Measurements from ENCODE around the gene LNX1.

LNX1 gene

DNA sequence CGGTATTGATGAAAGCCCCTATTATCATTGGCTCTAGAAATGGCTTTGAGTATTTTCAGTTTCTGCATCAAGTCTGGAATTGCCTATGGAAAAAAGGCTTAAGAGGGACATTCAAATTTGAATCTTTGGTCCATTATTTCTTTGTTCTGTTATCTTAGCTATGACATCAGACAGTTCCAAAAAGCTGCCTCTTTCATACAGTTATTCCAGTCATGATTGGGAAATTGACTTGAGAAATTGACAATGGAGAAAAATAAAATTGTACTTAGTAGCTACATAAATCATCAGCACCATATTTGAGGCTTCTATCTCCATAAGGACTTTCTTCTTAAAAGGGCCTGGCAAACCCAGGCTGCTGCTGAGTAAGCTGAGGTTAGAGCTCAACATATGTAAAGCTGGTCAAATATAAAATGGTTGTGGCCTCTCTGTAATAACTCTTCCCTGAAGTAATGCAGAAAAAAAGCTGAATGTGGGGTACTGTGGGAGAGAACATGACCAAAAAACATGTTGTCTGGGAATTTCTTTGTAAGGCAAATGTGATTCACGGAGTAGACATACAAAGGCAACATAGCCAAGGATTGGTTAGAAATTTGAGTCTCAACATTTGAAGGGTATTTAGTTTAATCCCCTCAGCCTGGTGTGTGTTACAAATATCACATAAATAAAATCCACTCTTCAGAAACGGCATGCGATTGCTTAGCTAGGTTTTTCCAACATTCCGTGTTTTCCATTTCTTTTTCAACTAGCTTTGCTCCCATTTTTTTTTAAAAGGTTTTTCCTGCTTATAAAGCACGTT, 100.9 kb downstream of the LNX1 start:
- H3K4me3 ChIP-seq (ENCODE audit: low read depth, low read length): no peak overlapping the region
- DNase-seq (ENCODE audit: low read depth): no peak
- TF ChIP-seq, protein P1, sequence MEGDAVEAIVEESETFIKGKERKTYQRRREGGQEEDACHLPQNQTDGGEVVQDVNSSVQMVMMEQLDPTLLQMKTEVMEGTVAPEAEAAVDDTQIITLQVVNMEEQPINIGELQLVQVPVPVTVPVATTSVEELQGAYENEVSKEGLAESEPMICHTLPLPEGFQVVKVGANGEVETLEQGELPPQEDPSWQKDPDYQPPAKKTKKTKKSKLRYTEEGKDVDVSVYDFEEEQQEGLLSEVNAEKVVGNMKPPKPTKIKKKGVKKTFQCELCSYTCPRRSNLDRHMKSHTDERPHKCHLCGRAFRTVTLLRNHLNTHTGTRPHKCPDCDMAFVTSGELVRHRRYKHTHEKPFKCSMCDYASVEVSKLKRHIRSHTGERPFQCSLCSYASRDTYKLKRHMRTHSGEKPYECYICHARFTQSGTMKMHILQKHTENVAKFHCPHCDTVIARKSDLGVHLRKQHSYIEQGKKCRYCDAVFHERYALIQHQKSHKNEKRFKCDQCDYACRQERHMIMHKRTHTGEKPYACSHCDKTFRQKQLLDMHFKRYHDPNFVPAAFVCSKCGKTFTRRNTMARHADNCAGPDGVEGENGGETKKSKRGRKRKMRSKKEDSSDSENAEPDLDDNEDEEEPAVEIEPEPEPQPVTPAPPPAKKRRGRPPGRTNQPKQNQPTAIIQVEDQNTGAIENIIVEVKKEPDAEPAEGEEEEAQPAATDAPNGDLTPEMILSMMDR (IDR thresholded peaks at IDR 0.05; ENCODE audit: low read depth, low read length, missing control alignments): no peak

DNA sequence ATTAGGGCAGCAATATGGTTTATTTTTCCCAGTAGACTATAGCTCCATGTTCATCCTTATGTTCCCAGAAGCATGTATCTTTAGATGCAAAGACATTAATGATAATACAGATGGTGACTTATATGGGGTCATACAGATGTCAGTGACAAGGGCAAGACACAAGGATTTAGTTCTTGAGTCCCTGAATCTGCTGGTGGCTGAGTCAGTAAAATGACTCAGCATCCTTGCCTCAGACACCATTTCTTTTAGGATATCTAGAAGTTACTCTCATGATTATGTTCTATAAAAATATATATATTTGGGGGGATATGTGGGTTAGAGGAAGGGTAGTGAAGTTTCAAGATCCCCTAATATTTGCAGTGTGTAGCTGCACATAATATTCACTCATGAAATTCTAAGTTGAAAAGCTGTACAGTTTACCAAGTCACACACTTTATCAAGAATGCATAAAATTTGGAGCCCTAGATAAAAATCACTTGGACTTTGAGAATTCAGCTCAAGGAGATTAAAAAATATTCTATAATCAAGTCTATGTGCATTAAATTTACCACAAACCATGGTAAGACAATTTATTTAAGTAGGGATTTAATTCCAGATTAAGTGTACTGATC, 101.9 kb downstream of the LNX1 start:
- DNase-seq (ENCODE audit: low read depth): no peak
- H3K4me3 ChIP-seq (ENCODE audit: low read depth, low read length): no peak overlapping the region
- TF ChIP-seq, protein P1 (IDR thresholded peaks at IDR 0.05; ENCODE audit: low read depth, low read length, missing control alignments): no peak

DNA sequence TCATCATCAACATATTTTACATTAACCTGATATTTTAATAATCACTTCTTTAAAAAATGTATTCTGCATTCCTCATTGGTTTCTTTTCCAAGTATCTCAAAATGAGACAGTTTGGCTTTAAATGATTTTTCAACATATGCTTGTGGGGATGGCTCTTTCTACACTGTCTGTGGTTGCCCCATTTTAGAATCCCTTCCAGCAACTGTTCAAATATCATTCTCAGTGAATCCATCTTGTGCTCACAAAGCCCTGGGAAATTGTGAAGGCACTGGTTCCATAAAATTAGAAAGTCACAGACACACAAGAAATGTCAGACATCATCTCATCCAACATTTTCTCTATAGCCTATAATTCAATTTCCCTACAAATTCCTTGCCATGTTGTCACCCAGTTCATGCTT, 103.5 kb downstream of the LNX1 start:
- no peak overlapping the region for H3K4me3 ChIP-seq (ENCODE audit: low read depth, low read length)
- no peak for DNase-seq (ENCODE audit: low read depth)
- TF ChIP-seq, protein P1 (IDR thresholded peaks at IDR 0.05; ENCODE audit: low read depth, low read length, missing control alignments): no peak

DNA sequence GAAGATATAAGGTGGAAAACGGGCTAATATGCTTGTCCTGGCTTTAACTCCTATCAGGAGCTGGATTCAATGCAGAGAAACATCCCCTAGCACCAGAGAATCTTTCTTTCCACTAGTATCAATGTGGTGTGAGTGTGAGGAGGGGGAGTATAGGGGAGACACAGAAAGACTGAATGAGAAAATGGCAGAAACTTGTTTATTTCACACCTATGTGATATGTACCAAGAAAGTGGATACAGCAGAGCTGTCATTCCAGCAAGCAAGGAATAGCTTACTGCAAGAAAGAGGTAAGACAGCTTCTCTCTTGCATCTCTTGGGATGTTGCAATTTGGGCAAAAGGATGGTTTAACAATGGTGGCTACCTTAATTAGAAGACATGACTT, 105.6 kb downstream of the LNX1 start:
- DNase-seq (ENCODE audit: low read depth): no peak
- TF ChIP-seq, protein P1 (IDR thresholded peaks at IDR 0.05; ENCODE audit: low read depth, low read length, missing control alignments): no peak
- no peak overlapping the region for H3K4me3 ChIP-seq (ENCODE audit: low read depth, low read length)

DNA sequence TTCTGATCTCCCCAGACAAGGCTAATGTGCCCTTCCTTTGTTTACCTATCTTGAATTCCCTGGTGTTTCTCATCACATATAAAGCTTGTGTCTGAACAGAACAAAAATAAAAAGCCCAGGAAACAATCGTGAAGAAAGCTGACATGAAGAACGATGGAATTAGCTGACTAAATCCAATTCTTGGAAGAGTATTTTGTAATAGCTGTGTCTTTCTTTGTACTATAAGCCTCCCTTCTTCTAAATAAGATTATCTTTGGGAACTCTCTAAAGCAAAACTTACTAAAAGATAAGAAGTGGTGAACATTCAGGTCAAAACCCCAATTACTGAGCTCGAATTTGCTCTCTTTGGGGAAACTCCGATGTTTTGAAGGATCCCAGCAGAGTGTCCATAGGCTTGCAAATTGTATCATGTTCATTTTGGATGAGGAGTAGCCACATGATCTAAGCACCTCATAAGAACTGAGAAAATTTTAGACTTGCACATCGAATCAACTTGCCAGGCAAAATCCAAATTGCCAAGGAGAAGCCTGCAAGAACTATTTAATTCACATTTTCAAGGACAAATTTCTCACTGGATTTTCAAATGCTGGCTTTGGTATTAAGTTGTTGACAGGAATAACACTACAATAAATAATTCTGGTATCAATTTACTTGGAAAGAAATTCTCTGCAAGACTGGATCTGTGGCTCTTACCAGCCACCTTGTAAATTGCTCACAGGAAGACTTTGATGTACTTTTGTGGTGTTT, 106.2 kb downstream of the LNX1 start:
- TF ChIP-seq, protein P1 (IDR thresholded peaks at IDR 0.05; ENCODE audit: low read depth, low read length, missing control alignments): no peak
- DNase-seq (ENCODE audit: low read depth): no peak
- H3K4me3 ChIP-seq (ENCODE audit: low read depth, low read length): no peak overlapping the region

DNA sequence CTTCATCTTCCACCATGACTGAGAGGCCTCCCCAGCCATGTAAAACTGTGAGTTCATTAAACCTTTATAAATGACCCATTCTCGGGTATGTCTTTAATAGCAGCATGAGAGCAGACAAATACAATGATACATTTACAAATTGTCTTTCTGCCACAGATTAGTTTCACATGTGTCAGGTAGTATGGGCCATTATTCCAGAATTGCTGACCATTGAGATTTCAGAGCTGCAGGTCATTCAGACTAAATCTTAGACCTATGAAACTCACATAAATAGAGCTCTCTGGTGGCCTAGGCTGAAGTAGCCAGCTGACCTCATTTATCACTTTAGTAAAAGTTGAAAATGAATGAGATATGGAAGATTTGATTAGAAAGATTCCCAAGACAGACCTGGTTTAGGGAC, 108.0 kb downstream of the LNX1 start:
- no peak for DNase-seq (ENCODE audit: low read depth)
- TF ChIP-seq, protein P1 (IDR thresholded peaks at IDR 0.05; ENCODE audit: low read depth, low read length, missing control alignments): no peak
- H3K4me3 ChIP-seq (ENCODE audit: low read depth, low read length): no peak overlapping the region

Data from GM12864 (cell line).